ENCODE results near the gene GNAT2.

DNA sequence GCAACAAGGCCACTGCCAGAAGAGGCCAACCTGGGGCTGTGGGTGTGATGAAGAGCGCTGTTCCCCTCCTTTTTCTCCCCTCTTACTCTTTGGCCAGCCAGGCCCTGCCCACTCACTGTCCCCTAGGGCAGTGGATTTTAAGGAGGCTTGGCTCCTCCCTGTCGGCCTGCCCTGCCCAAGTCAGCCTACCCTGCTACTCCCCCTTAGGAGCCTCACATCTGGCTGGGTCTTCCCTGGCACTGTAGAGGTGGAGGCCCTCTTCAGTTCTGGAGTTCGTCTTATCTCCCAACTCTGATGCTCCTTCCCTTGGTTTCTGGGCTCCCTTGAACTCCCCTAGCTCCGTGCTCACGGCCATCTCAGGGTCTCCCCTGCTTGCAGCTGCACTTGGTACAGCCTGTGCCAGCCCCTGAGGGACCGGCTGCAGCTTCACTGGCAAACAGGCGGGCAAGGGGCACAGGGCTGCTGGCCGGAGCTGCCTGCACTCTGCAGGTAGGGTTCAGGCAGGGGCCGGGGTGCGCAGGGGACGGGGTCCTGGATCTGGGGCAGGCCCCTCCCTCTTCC is 4.3 kb upstream of the GNAT2 start:
- TF ChIP-seq, protein P1, sequence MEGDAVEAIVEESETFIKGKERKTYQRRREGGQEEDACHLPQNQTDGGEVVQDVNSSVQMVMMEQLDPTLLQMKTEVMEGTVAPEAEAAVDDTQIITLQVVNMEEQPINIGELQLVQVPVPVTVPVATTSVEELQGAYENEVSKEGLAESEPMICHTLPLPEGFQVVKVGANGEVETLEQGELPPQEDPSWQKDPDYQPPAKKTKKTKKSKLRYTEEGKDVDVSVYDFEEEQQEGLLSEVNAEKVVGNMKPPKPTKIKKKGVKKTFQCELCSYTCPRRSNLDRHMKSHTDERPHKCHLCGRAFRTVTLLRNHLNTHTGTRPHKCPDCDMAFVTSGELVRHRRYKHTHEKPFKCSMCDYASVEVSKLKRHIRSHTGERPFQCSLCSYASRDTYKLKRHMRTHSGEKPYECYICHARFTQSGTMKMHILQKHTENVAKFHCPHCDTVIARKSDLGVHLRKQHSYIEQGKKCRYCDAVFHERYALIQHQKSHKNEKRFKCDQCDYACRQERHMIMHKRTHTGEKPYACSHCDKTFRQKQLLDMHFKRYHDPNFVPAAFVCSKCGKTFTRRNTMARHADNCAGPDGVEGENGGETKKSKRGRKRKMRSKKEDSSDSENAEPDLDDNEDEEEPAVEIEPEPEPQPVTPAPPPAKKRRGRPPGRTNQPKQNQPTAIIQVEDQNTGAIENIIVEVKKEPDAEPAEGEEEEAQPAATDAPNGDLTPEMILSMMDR (IDR thresholded peaks at IDR 0.05 in 4 of 5, conservative IDR thresholded peaks at IDR 0.05 in 1 of 5) = no peak
- TF ChIP-seq POLR2A (IDR thresholded peaks at IDR 0.05) = no peak
